ENCODE data around the gene POLR1A. TPM values are rescaled to one million over a fixed set of nuclear protein-coding genes. Genes with fewer than 3 reads are reported as not detected.

POLR1A gene
- total RNA-seq, 1 experiment from 2014 or later, result 31.0 TPM

GRCh38 chr2:86097114-86097896 lies 8.4 kb downstream of the POLR1A start:
- DNase-seq (ENCODE audit: low read depth), result no peak

GRCh38 chr2:86094229-86094628 lies 11.5 kb downstream of the POLR1A start:
- DNase-seq (ENCODE audit: low read depth), result no peak

- no peak for DNase-seq (ENCODE audit: low read depth)
These were observed 17.5 kb downstream of the POLR1A start for GRCh38 chr2:86087936-86088850.

GRCh38 chr2:86082756-86083155 lies 22.9 kb downstream of the POLR1A start:
- DNase-seq (ENCODE audit: low read depth), result no peak

GRCh38 chr2:86081724-86082123 lies 24.0 kb downstream of the POLR1A start:
- no peak for DNase-seq (ENCODE audit: low read depth)

- DNase-seq (ENCODE audit: low read depth), result peak; percentile 56
These were observed 25.4 kb downstream of the POLR1A start for GRCh38 chr2:86079981-86080911.

GRCh38 chr2:86078774-86079545 lies 26.7 kb downstream of the POLR1A start:
- DNase-seq (ENCODE audit: low read depth), result no peak

- DNase-seq (ENCODE audit: low read depth), result no peak
These were observed 29.8 kb downstream of the POLR1A start for GRCh38 chr2:86075886-86076285.

- no peak for DNase-seq (ENCODE audit: low read depth)
These were observed 30.9 kb downstream of the POLR1A start for GRCh38 chr2:86074811-86075210.

- DNase-seq (ENCODE audit: low read depth), result no peak
These were observed 31.4 kb downstream of the POLR1A start for GRCh38 chr2:86074256-86074655.

GRCh38 chr2:86073225-86073624 lies 32.5 kb downstream of the POLR1A start:
- DNase-seq (ENCODE audit: low read depth), result no peak

- peak; percentile 44 for DNase-seq (ENCODE audit: low read depth)
These were observed 33.3 kb downstream of the POLR1A start for GRCh38 chr2:86072271-86072858.

GRCh38 chr2:86070868-86071267 lies 34.8 kb downstream of the POLR1A start:
- no peak for DNase-seq (ENCODE audit: low read depth)

GRCh38 chr2:86069783-86070339 lies 35.8 kb downstream of the POLR1A start:
- no peak for DNase-seq (ENCODE audit: low read depth)

GRCh38 chr2:86069091-86069685 lies 36.5 kb downstream of the POLR1A start:
- DNase-seq (ENCODE audit: low read depth), result no peak

- DNase-seq (ENCODE audit: low read depth), result no peak
These were observed 37.0 kb downstream of the POLR1A start for GRCh38 chr2:86068648-86069047.

GRCh38 chr2:86068136-86068588 lies 37.5 kb downstream of the POLR1A start:
- no peak for DNase-seq (ENCODE audit: low read depth)

GRCh38 chr2:86066915-86067314 lies 38.8 kb downstream of the POLR1A start:
- no peak for DNase-seq (ENCODE audit: low read depth)

GRCh38 chr2:86066007-86066578 lies 39.6 kb downstream of the POLR1A start:
- no peak for DNase-seq (ENCODE audit: low read depth)

Measured in Daoy (cell line).